Liver (tissue), 9 donors: Measurements from ENCODE around the gene C19orf81. TPM values are rescaled to one million over a fixed set of nuclear protein-coding genes. Genes with fewer than 3 reads are reported as not detected.

Experiments used
- DNase-seq: peaks from one replicate; pipeline ENCODE4 v3.0.0-alpha.2; 2017; ENCODE audit warnings: low spot score
- H3K27ac ChIP-seq, 2 donors: one replicate each; pipeline ENCODE4 v1.7.0; 2013; ENCODE audit warnings: inconsistent platforms in 2 of 2, low read length in 2 of 2, control low read depth in 1 of 2, low read depth in 1 of 2, mild to moderate bottlenecking in 1 of 2
- H3K27me3 ChIP-seq, 4 donors: one replicate each; pipeline versions ENCODE4 v1.6.1 to v1.7.0; 2013; ENCODE audit warnings: low read length in 3 of 4, inconsistent platforms in 1 of 4, mild to moderate bottlenecking in 1 of 4, moderate library complexity in 1 of 4; ENCODE audit not compliant: control insufficient read depth in 4 of 4, insufficient read depth in 4 of 4
- H3K36me3 ChIP-seq, 4 donors: one replicate each; pipeline versions ENCODE4 v1.6.1 to v1.7.0; 2013; ENCODE audit warnings: low read length in 3 of 4, mild to moderate bottlenecking in 3 of 4, low read depth in 1 of 4, moderate library complexity in 1 of 4; ENCODE audit not compliant: control insufficient read depth in 4 of 4, insufficient read depth in 3 of 4
- H3K4me1 ChIP-seq, 4 donors: one replicate each; pipeline versions ENCODE4 v1.6.1 to v1.7.0; 2013; ENCODE audit warnings: low read length in 3 of 4, mild to moderate bottlenecking in 3 of 4, moderate library complexity in 1 of 4; ENCODE audit not compliant: control insufficient read depth in 4 of 4, insufficient read depth in 4 of 4
- H3K4me3 ChIP-seq, 3 donors: one replicate each; pipeline versions ENCODE4 v1.6.1 to v1.7.0; 2013; ENCODE audit warnings: low read length in 3 of 3, control low read depth in 1 of 3, low read depth in 1 of 3, mild to moderate bottlenecking in 1 of 3
- H3K9ac ChIP-seq, 2 donors: one replicate each; pipeline ENCODE4 v1.7.0; 2013; ENCODE audit warnings: low read length in 2 of 2, mild to moderate bottlenecking in 2 of 2, moderate library complexity in 2 of 2, control low read depth in 1 of 2, low read depth in 1 of 2
- H3K9me3 ChIP-seq, 4 donors: one replicate each; pipeline versions ENCODE4 v1.6.1 to v1.7.0; 2013; ENCODE audit warnings: low read length in 3 of 4; ENCODE audit not compliant: control insufficient read depth in 4 of 4
- EGR1 ChIP-seq, 2 donors: IDR thresholded peaks; 2 replicates each; pipeline ENCODE4 v1.6.1; 2016 to 2018; ENCODE audit warnings: antibody characterized with exemption in 2 of 2, low read depth in 2 of 2
- FOXA1 ChIP-seq: IDR thresholded peaks from 2 replicates; pipeline ENCODE4 v1.6.1; 2016; ENCODE audit warnings: antibody characterized with exemption
- FOXA2 ChIP-seq: IDR thresholded peaks from 2 replicates; pipeline ENCODE4 v1.6.1; 2016; ENCODE audit warnings: antibody characterized with exemption
- GABPA ChIP-seq, 2 donors: IDR thresholded peaks in 1 of 2; conservative IDR thresholded peaks in 1 of 2; 2 replicates each; pipeline ENCODE4 v1.6.1; 2016; ENCODE audit warnings: antibody characterized with exemption in 2 of 2, mild to moderate bottlenecking in 1 of 2, moderate library complexity in 1 of 2
- HNF4A ChIP-seq, 2 donors: conservative IDR thresholded peaks; 2 replicates each; pipeline ENCODE4 v1.6.1; 2016; ENCODE audit warnings: antibody characterized with exemption in 2 of 2, mild to moderate bottlenecking in 2 of 2
- HNF4G ChIP-seq: IDR thresholded peaks from 2 replicates; pipeline ENCODE4 v1.6.1; 2016; ENCODE audit warnings: antibody characterized with exemption
- JUND ChIP-seq, 2 donors: IDR thresholded peaks; 2 replicates each; pipeline ENCODE4 v1.6.1; 2016; ENCODE audit warnings: antibody characterized with exemption in 2 of 2
- NR2F2 ChIP-seq: IDR thresholded peaks from 2 replicates; pipeline ENCODE4 v1.6.1; 2016; ENCODE audit warnings: antibody characterized with exemption
- RAD21 ChIP-seq, 2 donors: IDR thresholded peaks; 2 replicates each; pipeline ENCODE4 v1.6.1; 2016; ENCODE audit warnings: antibody characterized with exemption in 2 of 2, mild to moderate bottlenecking in 2 of 2
- RXRA ChIP-seq, 2 donors: IDR thresholded peaks; 2 replicates each; pipeline ENCODE4 v1.6.1; 2017 to 2018; ENCODE audit warnings: antibody characterized with exemption in 2 of 2, mild to moderate bottlenecking in 1 of 2
- SP1 ChIP-seq: IDR thresholded peaks from 2 replicates; pipeline ENCODE4 v1.6.1; 2018; ENCODE audit warnings: antibody characterized with exemption, mild to moderate bottlenecking
- TAF1 ChIP-seq: conservative IDR thresholded peaks from 2 replicates; pipeline ENCODE4 v1.6.1; 2016; ENCODE audit warnings: antibody characterized with exemption, mild to moderate bottlenecking
- YY1 ChIP-seq: IDR thresholded peaks from 2 replicates; pipeline ENCODE4 v1.6.1; 2016; ENCODE audit warnings: antibody characterized with exemption, mild to moderate bottlenecking
- WGBS: extraction: QIAGEN DNeasy Blood & Tissue Kit; methylation state at CpG from one replicate; pipeline ENCODE4 v1.1.7; 2013; 5-methylcytosine and 5-hydroxymethylcytosine counted together
- polyA plus RNA-seq, 2 donors: library from polyadenylated mRNA; stranded (reverse) in 1 of 2; unstranded in 1 of 2; fragments of 200-250 nt in 1 of 2; fragments of >200 nt in 1 of 2; fragmentation: Nextera tagmentation in 1 of 2; extraction: Ambion mirVana in 1 of 2; gene quantifications; one replicate each; pipeline versions ENCODE4 v1.2.1 to v1.2.3, GENCODE V29; 2013 to 2015
- total RNA-seq, 2 donors: library from RNA; depleted of rRNA; stranded (reverse); fragments of >200 nt; gene quantifications; one replicate each; pipeline ENCODE4 v1.2.3, GENCODE V29; 2014
- TF ChIP-seq, protein P1 (sequence below): IDR thresholded peaks from 2 replicates; pipeline ENCODE4 v1.6.1; 2016; ENCODE audit warnings: antibody characterized with exemption
- TF ChIP-seq, protein P2 (sequence below): IDR thresholded peaks from 2 replicates; pipeline ENCODE4 v1.6.1; 2016; ENCODE audit warnings: antibody characterized with exemption
- TF ChIP-seq, protein P3 (sequence below): IDR thresholded peaks from 2 replicates; pipeline ENCODE4 v1.6.1; 2016; ENCODE audit warnings: antibody characterized with exemption
- TF ChIP-seq, protein P4 (sequence below): fragments of 150-350 bp; IDR thresholded peaks from 2 replicates; pipeline ENCODE4 v1.5.1; 2017; ENCODE audit warnings: improper control_type of control experiment, low read depth, low read length; ENCODE audit not compliant: missing input control
- TF ChIP-seq, protein P5 (sequence below): IDR thresholded peaks from 2 replicates; pipeline ENCODE4 v1.6.1; 2016; ENCODE audit warnings: antibody characterized with exemption, mild to moderate bottlenecking
- donor health status: healthy.
- donor health status: healthy.
- donor health status: healthy.
- donor health status: healthy.
- donor health status: healthy.

C19orf81 gene
- total and polyA plus RNA-seq, 4 donors, result not detected

DNA sequence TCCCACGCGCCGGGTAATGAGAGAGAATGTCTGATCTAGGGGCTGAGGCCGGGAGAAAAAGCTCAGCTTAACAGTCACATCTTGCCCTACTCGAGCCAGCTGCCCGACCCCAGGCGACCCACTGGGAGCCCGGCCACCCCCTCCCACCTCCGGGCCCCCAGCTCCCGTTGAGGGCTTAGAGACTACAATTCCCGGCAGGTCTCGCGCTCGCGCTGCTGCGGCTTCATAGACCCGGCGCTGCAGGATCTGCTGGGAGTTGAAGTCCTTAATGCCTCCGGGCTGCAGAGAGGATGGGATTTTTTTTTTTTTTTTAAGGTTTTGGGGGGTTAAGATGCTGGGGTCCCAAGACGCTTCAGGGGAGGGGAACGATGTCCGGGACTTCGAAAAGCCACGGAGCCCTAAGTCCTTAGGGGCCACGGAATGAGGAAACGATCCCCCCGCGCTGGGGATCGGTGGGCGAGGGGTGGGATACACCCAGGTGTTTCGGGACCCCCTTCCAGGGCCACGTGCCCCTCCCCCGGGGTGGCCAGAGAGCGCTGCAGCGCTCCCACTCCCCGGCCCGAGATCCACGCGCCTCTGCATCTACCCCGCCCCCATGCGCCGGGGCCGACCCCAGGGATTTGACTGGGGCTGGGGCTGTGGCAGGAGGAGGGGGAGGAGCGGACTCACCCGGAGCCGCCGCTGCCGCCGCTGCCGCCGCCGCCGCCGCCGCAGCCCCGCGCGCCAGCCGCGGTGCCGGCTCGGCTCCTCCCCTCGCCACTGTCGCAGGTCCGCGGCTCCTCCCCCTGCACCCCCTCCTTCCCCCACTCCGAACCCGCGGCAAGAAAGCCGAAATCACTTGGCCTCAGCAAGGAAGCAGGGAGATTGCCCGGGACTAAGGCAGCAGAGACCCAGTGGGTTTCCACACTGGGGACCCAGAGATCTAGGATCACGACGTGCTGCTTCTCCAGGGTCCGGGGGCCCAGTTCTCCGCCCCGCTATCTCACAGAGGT is 9.8 kb upstream of the C19orf81 start, which contains the start of gene SYT3:
Gene SYT3, minus strand, starts transcription at position 761 of the 992 bp plus-strand sequence. CDS start 2,470 bp downstream, outside the sequence.
- DNase-seq, result no peak
- TF ChIP-seq FOXA1 (no peak), TAF1 (no peak), GABPA (IDR thresholded peaks at IDR 0.05 in 1 of 2, conservative IDR thresholded peaks at IDR 0.05 in 1 of 2) (no peak), NR2F2 (no peak), JUND (IDR thresholded peaks at IDR 0.05) (no peak), SP1 (no peak), FOXA2 (no peak), YY1 (no peak), EGR1 (IDR thresholded peaks at IDR 0.05; ENCODE audit: low read depth in 2 of 2) (no peak), HNF4A (conservative IDR thresholded peaks at IDR 0.05) (no peak), RXRA (IDR thresholded peaks at IDR 0.05) (no peak), HNF4G (no peak)
- TF ChIP-seq, protein P1, sequence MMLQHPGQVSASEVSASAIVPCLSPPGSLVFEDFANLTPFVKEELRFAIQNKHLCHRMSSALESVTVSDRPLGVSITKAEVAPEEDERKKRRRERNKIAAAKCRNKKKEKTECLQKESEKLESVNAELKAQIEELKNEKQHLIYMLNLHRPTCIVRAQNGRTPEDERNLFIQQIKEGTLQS, result no peak
- TF ChIP-seq, protein P2, sequence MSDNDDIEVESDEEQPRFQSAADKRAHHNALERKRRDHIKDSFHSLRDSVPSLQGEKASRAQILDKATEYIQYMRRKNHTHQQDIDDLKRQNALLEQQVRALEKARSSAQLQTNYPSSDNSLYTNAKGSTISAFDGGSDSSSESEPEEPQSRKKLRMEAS, result no peak
- TF ChIP-seq, protein P3, sequence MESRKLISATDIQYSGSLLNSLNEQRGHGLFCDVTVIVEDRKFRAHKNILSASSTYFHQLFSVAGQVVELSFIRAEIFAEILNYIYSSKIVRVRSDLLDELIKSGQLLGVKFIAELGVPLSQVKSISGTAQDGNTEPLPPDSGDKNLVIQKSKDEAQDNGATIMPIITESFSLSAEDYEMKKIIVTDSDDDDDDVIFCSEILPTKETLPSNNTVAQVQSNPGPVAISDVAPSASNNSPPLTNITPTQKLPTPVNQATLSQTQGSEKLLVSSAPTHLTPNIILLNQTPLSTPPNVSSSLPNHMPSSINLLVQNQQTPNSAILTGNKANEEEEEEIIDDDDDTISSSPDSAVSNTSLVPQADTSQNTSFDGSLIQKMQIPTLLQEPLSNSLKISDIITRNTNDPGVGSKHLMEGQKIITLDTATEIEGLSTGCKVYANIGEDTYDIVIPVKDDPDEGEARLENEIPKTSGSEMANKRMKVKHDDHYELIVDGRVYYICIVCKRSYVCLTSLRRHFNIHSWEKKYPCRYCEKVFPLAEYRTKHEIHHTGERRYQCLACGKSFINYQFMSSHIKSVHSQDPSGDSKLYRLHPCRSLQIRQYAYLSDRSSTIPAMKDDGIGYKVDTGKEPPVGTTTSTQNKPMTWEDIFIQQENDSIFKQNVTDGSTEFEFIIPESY, result no peak
- TF ChIP-seq, protein P4, sequence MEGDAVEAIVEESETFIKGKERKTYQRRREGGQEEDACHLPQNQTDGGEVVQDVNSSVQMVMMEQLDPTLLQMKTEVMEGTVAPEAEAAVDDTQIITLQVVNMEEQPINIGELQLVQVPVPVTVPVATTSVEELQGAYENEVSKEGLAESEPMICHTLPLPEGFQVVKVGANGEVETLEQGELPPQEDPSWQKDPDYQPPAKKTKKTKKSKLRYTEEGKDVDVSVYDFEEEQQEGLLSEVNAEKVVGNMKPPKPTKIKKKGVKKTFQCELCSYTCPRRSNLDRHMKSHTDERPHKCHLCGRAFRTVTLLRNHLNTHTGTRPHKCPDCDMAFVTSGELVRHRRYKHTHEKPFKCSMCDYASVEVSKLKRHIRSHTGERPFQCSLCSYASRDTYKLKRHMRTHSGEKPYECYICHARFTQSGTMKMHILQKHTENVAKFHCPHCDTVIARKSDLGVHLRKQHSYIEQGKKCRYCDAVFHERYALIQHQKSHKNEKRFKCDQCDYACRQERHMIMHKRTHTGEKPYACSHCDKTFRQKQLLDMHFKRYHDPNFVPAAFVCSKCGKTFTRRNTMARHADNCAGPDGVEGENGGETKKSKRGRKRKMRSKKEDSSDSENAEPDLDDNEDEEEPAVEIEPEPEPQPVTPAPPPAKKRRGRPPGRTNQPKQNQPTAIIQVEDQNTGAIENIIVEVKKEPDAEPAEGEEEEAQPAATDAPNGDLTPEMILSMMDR, result no peak

DNA sequence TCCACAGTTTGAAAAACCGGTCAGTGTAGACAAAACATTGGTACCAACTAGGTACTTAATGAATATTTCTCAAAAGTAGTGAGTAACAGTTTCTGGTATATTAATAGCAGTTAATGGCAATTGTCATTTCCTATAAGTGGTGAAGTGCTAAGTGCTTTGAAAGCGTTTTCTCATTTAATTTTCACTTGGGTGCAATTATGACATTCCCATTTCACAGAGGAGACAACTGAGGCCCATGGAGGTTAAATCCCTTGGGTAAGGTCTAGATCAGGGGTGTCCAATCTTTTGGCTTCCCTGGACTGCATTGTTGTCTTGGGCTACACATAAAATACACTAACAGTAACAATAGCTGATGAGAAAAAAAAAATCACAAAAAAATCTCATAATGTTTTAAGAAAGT is 8.9 kb upstream of the C19orf81 start:
- H3K9me3 ChIP-seq, result peaks cover 0 to 3% (median 1%) of the 10 kb centered on the region in 4 donors
- no peak for DNase-seq
- no peak overlapping the region for H3K9ac ChIP-seq
- no peak overlapping the region for H3K27ac ChIP-seq
- H3K4me3 ChIP-seq, result no peak overlapping the region
- 60% methylated on average over 2 of the region's 2 CpGs for WGBS
- TF ChIP-seq YY1, result no peak
- TF ChIP-seq EGR1 (IDR thresholded peaks at IDR 0.05; ENCODE audit: low read depth in 2 of 2), result no peak
- no peak for TF ChIP-seq TAF1
- no peak for TF ChIP-seq SP1
- TF ChIP-seq, protein P5, sequence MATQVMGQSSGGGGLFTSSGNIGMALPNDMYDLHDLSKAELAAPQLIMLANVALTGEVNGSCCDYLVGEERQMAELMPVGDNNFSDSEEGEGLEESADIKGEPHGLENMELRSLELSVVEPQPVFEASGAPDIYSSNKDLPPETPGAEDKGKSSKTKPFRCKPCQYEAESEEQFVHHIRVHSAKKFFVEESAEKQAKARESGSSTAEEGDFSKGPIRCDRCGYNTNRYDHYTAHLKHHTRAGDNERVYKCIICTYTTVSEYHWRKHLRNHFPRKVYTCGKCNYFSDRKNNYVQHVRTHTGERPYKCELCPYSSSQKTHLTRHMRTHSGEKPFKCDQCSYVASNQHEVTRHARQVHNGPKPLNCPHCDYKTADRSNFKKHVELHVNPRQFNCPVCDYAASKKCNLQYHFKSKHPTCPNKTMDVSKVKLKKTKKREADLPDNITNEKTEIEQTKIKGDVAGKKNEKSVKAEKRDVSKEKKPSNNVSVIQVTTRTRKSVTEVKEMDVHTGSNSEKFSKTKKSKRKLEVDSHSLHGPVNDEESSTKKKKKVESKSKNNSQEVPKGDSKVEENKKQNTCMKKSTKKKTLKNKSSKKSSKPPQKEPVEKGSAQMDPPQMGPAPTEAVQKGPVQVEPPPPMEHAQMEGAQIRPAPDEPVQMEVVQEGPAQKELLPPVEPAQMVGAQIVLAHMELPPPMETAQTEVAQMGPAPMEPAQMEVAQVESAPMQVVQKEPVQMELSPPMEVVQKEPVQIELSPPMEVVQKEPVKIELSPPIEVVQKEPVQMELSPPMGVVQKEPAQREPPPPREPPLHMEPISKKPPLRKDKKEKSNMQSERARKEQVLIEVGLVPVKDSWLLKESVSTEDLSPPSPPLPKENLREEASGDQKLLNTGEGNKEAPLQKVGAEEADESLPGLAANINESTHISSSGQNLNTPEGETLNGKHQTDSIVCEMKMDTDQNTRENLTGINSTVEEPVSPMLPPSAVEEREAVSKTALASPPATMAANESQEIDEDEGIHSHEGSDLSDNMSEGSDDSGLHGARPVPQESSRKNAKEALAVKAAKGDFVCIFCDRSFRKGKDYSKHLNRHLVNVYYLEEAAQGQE, result no peak
- TF ChIP-seq JUND (IDR thresholded peaks at IDR 0.05), result no peak
- TF ChIP-seq HNF4A (conservative IDR thresholded peaks at IDR 0.05), result no peak
- TF ChIP-seq, protein P3, result no peak
- no peak for TF ChIP-seq HNF4G
- no peak for TF ChIP-seq RXRA (IDR thresholded peaks at IDR 0.05)
- TF ChIP-seq FOXA1, result no peak
- TF ChIP-seq, protein P2, result no peak
- TF ChIP-seq RAD21 (IDR thresholded peaks at IDR 0.05), result no peak
- H3K36me3 ChIP-seq, result no peaks in the 10 kb centered on the region
- H3K27me3 ChIP-seq, result peaks cover 0 to 8% (median 2%) of the 10 kb centered on the region in 4 donors
- no peaks in the 10 kb centered on the region for H3K4me1 ChIP-seq

More for the DNA sequence above, 9.8 kb upstream of the C19orf81 start, which contains the start of gene SYT3:
- no peak within 1 kb of the TSS for H3K9ac ChIP-seq
- H3K4me1 ChIP-seq, result no peaks in the 10 kb centered on the region
- peaks cover 0 to 8% (median 2%) of the 10 kb centered on the region in 4 donors for H3K27me3 ChIP-seq
- peak within 1 kb of the TSS in 1 of 3 donors; percentile 20 for H3K4me3 ChIP-seq
- no peak within 1 kb of the TSS for H3K27ac ChIP-seq
- H3K36me3 ChIP-seq, result no peaks in the 10 kb centered on the region
- 6% methylated on average over 76 of the region's 76 CpGs for WGBS
- H3K9me3 ChIP-seq, result peaks cover 0 to 9% (median 2%) of the 10 kb centered on the region in 4 donors
